Ovary (tissue), 3 donors: ENCODE measurements around the gene SIRPD.

Experiments
- EP300 ChIP-seq: sonication (generic); formaldehyde crosslinking; IDR thresholded peaks from one replicate; pipeline ENCODE4 v1.6.1; 2017; ENCODE audit warnings: antibody characterized with exemption
- POLR2A ChIP-seq: fragments of 450-650 bp; IDR thresholded peaks from one replicate; pipeline ENCODE4 v1.6.1; 2017; ENCODE audit warnings: antibody characterized with exemption, mild to moderate bottlenecking, moderate library complexity
- TF ChIP-seq, protein P1 (sequence below), 3 donors: fragments of 450-650 bp in 2 of 3; fragments of 200-600 bp in 1 of 3; IDR thresholded peaks; one replicate each; pipeline versions ENCODE4 v1.5.1 to v1.8.0; 2016 to 2022; ENCODE audit warnings: antibody characterized with exemption in 3 of 3, mild to moderate bottlenecking in 1 of 3
- donor health status: DM: no; HTN: no; CAD: no.

DNA sequence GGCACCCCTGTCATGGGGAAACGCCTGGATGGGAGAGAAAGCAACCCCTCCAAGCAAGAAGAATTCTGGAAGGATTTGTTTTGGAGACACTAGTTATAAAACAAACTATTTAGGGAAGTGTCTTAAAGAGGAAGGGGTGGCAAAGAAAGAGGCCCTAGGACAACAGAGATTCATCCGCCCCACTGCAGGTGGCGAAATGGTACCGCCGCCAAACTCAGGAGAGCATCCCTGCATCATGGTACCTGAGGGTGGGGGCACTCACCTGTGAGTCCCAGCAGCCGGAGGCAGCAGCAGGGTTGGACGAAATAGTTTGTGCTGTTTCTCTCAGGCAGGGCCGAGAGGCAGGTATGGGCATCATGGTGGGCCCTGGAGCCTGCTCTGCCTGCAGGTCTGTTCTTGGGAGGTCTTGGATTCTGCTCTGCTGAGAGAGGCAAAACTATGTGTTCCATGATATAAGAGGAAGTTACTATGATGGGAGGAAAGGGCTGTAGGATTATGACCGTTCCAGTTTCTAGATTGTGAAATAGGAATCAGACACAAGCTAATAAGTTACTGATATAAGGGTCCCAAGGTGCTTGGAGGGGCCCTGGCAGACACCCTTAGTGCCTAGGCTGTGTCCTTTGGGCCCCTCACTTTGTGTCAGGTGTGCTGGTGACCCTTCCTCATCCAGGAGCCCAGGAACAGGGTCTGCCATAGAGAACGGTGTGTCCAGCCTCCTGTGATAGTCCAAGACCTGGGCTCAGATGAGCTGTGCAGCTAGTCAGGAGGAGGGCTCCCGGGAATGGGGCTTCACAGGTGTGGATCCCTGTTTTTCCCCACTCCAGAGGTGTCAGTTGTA is 20.4 kb downstream of the SIRPD start:
- TF ChIP-seq, protein P1, sequence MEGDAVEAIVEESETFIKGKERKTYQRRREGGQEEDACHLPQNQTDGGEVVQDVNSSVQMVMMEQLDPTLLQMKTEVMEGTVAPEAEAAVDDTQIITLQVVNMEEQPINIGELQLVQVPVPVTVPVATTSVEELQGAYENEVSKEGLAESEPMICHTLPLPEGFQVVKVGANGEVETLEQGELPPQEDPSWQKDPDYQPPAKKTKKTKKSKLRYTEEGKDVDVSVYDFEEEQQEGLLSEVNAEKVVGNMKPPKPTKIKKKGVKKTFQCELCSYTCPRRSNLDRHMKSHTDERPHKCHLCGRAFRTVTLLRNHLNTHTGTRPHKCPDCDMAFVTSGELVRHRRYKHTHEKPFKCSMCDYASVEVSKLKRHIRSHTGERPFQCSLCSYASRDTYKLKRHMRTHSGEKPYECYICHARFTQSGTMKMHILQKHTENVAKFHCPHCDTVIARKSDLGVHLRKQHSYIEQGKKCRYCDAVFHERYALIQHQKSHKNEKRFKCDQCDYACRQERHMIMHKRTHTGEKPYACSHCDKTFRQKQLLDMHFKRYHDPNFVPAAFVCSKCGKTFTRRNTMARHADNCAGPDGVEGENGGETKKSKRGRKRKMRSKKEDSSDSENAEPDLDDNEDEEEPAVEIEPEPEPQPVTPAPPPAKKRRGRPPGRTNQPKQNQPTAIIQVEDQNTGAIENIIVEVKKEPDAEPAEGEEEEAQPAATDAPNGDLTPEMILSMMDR (IDR thresholded peaks at IDR 0.05): no peak
- no peak for TF ChIP-seq POLR2A
- no peak for TF ChIP-seq EP300
